ENCODE measurements around the gene DAD1.
A peak's percentile ranks its signal among the peaks of the same experiment; 100 is the strongest.

DAD1 gene

DNA sequence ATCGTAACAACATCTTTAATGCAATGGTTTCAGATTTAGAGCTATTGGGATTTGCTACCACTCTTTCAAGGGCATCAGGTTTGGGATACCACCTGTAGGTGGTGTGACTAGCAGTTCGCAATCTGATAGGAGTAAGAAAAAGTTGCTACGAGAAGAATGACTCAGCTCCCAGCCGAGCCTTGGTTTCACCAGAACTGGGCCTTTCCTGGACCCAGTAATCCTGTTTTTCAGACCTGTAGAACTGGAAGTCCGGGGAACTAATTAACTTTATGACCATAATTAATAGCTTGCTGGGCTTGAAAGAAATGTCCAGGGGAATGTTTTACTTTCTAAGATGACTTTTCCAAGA is 9.8 kb upstream of the DAD1 start:
- peak; percentile 40 for DNase-seq (ENCODE audit: low spot score)

- DNase-seq (ENCODE audit: low spot score): peak; percentile 65
Observed at GRCh38 chr14:22598099-22598895, 9.3 kb upstream of the DAD1 start, which contains the start of gene ABHD4. Gene ABHD4, plus strand, starts transcription at chr14:22598300. Its CDS starts 7 bp downstream, at chr14:22598307.

DNA sequence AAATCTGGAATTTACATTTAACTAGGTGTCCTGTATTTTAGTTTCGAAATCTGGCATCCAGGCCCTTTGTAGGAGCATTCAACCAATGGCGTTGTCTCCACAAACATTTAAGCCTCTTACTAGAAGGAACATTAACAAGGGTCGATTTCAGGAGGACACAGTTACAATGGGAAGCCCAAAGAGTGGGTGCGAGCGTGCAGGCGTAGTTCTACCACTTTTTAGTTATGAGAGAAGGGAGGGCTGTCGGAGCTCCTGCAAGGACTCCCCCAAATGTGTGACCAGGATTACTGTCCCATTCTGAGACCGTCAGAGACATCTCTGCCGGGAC is 8.7 kb upstream of the DAD1 start:
- no peak for DNase-seq (ENCODE audit: low spot score)

- DNase-seq (ENCODE audit: low spot score): no peak
Observed at GRCh38 chr14:22597265-22597664, 8.2 kb upstream of the DAD1 start.

DNA sequence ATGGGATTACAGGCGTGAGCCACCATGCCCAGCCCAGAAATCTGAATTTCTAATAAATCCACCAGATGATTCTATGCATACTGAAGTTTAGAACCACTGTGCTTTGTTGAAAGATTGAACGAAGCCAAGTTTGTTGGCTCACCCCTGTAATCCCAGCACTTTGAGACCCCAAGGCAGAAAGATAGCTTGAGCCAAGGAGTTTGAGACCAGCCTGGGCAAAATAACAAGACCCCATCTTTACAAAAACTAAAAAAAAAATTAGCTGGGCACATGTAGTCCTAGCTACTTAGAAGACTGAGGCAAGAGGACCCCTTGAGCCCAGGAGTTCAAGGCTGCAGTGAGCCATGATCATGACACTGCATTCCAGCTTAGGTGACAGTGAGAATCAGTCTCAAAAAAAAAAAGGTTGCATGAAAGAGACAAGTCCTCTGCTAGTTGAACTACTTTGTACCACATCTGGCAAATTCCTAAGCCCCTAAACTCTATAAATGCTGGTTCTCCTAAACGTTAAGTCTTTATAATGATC is 7.4 kb upstream of the DAD1 start:
- DNase-seq (ENCODE audit: low spot score): no peak

DNA sequence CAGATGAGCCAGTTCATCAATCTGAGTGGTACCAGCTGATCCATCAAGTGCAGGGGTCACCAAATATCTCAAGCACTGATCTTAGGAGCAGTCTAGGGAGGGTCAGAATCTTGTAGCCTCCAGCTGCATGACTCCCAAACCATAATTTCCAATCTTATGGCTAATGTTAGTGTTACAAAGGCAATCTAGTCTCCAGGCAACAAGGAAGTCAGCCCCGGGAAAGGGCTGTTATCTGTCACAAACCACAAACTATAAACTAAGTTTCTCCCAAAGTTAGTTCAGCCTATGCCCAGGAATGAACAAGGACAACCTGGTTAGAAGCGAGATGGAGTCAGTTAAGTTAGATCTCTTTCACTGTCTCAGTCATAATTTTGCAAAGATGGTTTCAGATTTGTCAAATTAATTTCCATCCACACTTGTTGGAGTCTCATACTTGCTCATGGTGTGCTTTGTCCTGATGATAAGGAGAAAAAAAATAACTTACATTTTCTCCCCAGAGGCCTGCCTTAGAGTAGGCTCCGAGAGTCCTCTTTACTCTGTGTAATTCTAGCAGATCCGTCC is 5.2 kb upstream of the DAD1 start:
- DNase-seq (ENCODE audit: low spot score): no peak

DNA sequence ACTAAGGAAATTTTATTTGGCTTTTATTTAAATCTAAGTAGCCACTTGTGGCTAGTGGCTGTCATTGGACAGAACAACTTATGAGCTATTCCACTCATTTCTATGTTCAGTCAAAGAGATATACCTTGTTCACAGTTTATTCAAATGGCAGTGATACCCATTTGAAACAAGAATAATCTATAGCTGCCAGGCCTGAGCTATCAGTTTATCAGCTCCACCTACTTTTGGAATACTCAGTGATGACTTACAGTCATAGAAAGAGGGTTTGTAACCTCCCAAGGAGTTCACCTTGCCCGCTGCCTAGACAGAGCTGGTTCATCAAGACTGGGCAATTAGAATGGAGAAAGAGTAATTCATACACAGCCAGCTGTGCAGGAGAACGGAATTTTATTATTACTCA is 4.6 kb upstream of the DAD1 start:
- DNase-seq (ENCODE audit: low spot score): no peak

DNA sequence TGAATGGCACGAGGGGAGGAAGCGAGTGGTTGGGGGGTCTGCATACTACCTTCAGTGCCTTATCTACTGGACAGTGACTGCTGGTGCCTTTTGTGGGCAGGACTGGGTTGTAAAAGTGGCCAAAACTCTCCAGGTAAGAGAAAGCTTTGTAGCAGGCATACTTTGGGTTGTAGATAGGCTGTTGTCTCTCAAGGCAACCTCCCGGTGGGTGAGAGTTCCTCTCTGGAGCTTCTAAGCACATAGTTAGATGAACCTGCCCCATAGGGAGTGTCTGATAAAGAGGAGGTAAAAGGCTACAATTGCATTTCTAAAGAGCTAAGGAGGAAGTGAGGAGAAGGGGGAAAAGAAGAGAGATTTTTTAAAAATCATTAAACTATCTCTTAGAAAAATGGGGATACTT is 4.2 kb upstream of the DAD1 start:
- no peak for DNase-seq (ENCODE audit: low spot score)

DNA sequence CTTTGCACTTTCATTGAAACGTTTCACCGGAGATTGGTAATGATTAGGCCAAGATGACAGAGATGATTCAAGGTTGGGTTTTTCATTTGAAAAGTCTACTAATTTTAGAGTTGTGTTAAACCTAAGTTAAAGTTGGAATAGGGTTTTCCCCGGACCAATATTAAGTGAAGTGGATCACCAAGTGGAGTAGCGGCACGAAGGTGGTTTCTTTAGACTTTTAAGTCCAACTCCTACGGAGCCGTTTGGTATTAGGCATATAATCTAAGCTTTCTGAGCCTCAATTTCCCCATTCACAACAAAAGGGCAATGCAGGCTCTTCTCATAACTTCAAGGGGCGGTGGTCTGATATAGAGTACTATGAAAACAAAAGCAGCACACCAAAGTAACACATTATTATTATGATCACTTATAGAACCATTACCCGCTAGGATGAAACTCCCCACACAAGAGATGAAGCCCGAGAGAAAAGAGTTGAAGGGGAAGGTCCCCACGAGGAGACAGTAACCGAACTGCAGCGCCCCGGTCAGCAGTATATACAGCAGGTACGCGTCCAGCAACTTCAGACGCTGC is 413 bp downstream of the DAD1 start:
- no peak for DNase-seq (ENCODE audit: low spot score)

DNA sequence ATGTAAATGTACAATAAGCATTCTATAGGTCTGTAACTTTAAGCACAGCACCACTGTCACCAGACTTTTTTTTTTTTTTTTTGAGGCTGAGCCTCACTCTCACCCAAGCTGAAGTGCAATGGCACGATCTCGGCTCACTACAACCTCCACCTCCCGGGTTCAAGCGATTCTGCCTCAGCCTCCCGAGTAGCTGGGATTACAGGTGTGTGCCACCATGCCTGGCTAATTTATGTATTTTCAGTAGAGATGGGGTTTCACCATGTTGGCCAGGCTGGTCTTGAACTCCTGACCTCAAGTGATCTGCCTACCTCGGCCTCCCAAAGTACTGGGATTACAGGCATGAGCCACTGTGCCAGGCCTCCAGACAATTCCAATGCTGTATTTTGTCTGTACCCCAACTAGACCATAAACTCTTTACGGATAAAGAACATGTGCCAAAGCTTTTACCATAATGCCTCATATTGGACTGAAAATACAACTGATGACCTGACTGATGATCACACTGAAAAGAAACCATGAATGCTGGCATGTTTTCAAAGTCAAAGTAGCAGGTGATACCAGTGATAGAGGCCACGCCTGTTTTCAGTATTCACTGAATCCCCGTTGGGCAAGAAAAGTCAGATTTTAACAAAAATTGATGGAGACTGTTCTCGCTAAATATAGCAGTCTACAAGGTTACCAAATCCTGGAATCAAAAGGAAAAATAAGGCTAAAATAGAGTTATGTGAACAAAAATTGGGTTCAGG is 1.2 kb downstream of the DAD1 start:
- DNase-seq (ENCODE audit: low spot score): peak; percentile 43

- DNase-seq (ENCODE audit: low spot score): no peak
Observed at GRCh38 chr14:22587247-22587646, 1.8 kb downstream of the DAD1 start.

DNA sequence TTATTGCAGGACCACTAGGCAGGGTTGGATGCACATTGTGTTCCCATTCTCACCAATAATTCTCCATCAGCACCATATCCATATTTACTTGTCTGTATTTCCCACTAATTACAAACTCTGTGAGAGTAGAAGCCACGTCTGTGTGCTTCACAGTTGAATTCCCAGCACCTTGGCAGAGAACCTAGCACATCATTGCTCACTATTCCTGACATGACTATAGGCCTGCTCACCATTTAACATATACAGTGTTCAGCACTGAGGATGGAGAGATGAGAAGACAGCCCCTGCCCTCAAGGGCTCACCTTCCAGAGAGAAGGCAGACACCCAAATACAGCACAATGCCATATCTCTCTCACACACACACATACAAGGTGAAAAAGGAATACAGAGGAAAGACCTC is 5.0 kb downstream of the DAD1 start:
- DNase-seq (ENCODE audit: low spot score): no peak

DNA sequence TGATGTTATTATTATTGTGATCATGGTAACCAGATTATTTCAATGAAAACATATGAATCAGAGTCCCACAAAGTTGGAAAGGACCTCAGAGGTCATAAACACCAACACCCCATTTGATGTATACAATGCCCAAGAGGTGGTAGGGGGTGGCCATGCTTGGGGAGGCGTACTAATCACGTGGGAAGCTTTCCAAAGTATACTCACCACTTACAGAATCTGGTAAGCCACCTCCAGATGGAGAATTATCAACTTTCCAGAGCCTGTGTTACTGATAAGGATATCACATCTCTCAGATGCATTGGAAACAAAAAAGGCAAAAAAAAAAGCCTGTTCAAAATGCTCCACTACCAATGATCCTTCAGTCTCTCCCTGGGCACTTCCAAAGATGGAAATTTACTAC is 8.4 kb downstream of the DAD1 start:
- DNase-seq (ENCODE audit: low spot score): no peak

DNA sequence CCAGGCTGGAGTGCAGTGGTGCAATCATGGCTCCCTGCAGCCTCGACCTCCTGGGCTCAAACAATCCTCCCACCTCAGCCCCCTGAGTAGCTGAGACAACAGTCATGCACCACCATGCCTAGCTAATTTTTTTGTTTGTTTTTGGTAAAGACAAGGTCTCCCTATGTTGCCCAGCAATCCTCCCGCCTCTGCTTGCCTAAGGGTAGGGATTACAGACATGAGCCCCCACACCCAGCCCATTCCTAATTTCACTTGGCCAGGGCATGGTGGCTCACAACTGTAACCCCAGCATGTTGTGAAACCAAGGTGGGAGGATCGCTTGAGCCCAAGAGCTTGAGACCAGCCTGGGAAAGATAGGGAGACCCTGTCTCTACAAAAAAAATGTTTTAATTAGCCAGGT is 9.1 kb downstream of the DAD1 start:
- DNase-seq (ENCODE audit: low spot score): no peak

DNA sequence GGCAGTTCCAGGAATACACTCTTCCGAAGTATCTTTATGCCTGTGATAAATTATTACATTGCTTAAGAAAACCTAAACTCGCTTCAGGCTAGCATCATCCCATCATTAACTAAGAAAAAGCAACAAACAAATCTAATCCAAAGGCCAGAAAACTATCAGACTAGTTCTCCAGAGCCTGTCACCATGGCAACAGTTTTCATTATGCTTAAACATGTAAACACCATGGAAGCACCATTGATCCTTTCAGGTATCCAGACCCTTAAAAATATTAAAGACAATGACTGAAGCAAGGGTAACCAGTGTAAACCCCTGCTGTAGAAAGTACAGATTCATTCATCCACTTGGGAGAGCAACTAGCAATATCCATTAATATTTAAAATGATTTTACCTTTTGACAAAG is 9.8 kb downstream of the DAD1 start:
- DNase-seq (ENCODE audit: low spot score): no peak

- DNase-seq (ENCODE audit: low spot score): no peak
Observed at GRCh38 chr14:22577334-22577908, 11.6 kb downstream of the DAD1 start.

GRCh38 chr14:22573804-22574203 is 15.2 kb downstream of the DAD1 start:
- no peak for DNase-seq (ENCODE audit: low spot score)

DNA sequence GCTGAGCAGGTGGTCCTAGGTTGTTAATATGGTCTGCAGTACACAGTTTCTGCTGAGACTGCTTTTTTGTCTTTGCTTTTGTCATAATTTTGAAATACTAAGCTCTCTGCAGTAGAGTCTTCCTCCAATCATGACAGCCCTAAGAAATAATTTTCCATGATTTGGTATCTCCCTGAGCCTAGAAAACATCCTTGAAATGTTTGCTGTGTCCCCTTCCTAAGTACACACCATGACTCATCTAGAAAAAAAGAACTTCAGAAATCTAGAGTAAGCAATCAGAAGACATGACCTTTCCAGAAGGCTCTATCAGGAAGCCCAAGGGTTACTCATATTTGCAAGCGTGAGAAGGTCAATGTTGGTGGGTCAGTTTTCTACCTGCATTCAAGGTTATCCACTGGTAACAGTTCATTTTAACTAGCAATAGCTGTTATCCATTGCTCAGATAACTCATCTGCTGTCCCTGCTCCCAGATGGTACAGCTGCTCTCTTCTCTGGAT is 16.4 kb downstream of the DAD1 start:
- DNase-seq (ENCODE audit: low spot score): no peak

GRCh38 chr14:22570132-22570949 is 18.7 kb downstream of the DAD1 start:
- DNase-seq (ENCODE audit: low spot score): peak; percentile 99

DNA sequence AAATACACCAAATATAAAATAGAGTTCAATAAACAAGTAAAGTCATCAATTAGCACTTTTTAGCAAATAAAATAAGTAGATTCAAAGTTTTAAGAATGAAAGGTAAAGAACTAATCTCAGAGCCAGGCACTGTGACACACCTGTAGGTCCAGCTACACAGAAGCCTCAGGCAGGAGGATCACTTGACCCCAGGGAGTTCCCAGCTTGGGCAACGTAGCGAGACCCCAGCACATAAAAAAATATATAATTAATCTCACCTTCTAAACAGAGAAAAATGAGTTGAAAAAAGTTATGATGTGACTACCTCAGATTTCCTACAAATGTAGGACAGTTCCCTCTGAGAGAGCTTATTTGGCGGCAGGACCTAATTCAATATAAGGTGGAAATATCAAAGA is 19.3 kb downstream of the DAD1 start:
- DNase-seq (ENCODE audit: low spot score): no peak

GRCh38 chr14:22569106-22569736 is 19.8 kb downstream of the DAD1 start:
- DNase-seq (ENCODE audit: low spot score): no peak
